OCI-M2 (cell line): ENCODE measurements around the gene HCRTR1.

Source experiments
- DNase-seq: peaks from one replicate; lab custom pipeline; 2025; ENCODE audit not compliant: unreplicated experiment; lab: John Stamatoyannopoulos, UW

HCRTR1 gene

DNA sequence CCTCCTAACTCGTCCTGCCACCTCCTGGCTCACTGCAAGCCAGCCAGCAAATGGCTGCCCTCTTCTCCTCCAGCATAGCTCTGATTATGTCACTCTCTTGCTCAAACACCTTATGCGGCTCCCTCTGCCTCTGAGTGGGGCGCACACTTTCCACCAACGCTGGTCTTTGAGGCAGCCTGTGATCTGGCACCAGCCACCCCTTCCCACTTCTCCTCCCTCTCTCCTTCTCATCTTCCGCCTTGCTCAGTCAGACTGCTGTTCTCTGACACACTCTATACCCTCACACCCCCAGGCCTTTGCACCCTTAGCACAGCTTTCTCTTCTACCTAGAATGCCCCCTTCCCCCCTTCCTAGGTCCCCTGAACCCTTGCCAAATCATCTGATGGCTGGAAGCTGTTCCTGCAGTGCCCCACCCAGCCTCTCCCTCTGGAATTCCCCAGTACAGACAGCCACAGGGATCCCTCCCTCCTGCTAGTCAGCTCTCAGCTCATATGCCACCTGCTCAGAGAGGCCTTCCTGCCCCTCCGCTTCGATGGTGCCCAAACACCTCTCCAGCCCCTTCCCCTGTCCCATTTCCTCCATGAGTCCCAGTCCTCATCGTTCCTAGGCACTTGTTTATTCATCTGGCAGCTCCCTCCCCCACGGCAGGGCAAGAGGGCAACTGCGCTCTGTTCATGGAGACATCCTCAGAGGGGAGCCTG lies 48.9 kb downstream of the HCRTR1 start:
- DNase-seq = no peak

DNA sequence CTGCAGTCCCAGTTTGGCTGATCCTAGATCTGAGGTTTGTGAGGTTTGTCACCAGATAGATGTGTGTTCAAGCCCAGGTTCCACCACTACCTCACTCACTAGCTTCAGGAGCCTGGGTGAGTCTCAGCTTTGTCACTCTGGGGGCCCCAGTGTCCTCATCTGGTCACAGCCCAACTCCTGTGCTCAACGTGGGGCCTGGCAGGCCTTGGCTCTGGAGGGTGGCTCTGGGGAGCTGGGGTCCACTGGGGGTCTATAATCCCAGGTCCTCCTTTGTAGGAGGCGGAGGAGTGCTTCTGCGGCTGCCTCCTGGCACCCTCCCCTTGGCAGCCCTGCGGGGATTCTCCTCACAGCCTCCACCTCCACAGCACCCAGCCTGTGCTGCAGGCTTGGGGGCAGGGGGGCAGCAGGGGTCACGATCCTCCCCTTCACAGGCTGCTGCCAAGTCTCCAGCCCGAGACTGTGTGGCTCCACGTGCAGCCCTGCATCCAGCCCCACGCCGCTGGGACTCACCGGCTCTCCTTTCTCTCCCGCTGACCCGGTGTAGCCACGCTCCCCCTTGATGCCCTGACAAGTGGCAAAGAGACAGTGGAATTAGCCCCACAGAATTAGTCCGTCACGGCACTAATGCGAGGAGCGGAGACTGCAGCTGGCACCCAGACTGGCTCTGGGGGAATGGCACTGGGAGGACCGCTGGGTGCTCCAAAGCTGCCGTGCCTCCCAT lies 49.7 kb downstream of the HCRTR1 start:
- no peak for DNase-seq

DNA sequence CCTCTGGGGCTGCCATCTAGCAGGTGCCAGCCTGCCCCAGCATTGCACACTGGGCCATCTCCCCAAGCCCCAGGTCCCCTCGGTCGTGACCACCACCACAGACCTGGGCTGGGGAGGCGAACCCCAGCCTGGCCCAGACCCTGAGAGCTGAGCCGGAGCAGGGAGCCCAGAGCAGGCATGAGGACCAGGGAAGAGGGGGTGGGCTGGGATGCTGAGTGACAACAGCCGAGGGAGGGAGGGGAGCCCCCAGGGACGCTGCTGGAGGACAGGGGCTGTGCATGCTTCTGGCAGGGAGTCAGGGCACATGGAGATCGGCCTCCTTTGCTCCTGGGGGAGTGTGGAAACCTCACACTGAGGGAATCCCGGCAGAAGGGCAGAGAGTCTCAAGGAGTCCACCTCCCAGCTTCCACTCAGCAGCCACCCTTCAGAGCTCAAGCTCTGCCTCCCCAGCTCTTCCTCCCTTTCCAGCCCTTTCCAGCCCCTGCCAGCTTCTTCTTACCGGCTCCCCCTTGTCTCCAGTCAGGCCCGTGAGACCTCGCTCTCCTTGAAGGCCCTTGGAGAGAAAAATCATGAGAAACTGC lies 50.9 kb downstream of the HCRTR1 start:
- DNase-seq = no peak

DNA sequence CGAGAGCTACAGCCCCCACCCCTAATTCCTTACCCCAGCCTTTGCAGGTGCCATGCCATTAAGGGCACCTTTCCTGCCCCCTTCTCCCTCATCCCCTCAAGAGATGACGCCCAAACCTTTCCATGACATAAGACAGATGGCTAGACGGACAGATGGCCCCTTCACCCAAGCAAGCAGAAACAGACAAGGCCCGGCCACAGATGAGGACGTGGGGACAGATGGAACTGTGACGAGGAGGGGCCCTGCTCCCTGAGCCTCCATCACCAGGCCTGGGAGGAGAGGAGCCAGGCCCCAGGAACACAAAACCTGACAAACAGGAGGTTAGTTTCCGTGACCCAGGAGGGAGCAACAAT lies 51.9 kb downstream of the HCRTR1 start:
- DNase-seq = no peak

DNA sequence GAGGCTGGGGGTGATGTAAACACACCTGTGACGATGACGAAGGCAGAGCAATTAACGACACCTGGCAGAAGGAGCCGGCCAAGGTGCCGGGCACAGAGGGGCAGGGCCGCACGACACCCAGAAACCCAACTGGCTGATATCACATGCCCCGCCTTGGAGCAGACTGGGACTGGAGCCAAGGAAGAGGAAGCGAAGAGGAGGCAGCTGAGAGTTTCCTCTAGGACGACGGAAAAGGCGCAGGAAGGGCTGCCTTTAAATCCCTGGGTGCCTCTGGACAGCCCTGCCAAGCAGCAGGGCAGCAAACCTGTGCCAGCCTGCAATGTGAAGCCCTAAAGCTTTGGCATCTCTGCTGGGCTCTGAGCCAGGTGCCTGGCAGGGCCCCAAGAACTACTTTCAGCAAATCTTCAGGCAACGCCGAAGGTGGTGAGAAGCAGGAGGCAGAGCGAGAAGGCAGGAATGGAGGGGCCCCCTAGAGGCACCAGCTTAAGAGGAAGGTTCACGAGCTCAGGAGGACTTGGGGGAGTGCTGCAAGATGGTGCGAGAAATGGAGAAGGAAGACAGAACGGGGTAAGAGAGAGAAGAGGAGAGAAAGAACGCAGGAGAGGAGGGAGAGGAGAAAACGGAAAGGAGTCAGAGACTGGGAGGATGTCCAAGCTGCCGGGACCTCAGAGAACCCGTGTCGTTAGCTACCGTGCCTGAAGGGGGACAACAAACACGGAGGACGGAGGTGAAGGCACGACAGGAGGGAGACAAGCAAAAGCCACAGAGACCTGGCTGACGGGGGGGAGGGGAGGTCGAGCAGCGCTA lies 52.5 kb downstream of the HCRTR1 start:
- DNase-seq = no peak

DNA sequence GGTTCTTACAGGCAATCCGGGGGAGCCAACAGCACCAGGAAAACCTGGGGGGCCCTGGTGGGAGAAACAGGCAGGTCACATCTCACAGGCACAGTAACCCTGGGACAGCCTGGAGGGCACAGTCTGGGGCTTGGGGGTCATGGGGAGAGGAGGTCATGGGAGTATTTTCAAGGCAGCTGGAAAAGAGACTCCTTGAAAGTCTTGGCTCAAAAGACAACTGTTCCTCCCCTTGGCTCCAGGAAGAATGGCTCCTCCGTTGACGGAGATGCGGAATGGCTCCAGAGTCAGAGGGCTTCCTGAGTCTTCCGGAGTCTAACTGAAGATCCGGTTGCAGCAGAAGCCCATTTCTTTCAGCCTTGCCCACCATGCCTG lies 53.1 kb downstream of the HCRTR1 start:
- no peak for DNase-seq

DNA sequence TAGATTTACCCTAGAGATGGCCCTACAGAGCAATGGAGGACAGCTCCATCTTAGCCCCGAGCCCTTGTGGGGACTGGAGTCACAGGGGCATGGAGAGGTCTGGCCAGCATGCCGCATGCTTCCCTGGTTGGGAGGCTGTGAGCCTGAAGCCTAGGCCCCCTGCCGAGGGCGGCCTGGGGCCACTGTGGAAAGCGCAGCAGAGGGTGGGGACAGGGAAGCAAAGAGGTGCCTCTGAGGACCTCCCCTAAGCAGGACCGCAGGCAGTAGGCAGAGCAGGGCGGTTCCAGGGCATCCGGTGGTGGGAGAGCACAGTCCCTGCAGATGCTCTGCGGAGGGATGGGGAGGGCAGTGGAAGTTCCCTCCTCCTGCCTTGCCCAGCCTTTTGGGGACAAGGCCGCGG lies 53.7 kb downstream of the HCRTR1 start:
- DNase-seq = no peak

DNA sequence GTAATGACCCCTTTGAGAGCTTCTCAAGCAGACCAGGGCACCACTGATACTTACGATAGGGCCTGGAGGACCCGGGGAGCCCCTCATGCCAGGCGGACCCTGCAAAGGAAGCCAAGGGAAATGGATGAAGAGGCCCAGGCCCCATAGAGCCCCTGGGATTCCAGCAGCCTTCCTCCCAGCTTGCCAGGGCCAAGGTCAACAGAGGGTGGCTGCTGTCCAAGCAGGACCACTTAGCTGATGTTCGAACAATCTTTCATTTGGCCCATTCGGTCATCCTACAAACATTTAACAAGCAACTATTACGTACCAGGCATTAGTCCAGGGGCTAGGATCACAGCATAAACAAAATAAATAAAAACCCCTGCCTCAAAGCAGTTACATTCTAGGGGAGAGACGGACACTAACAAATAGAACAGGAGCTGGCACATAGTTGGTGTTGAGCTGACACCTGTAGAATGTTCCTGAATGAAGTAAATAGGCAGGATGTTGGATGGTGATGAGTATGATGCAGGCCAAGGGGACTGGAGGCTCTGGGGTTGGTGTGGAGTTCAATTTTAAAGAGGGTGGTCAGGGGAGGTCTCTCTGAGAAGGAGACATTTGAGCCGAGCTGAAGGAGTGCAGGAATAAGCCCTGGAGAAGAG lies 54.2 kb downstream of the HCRTR1 start:
- DNase-seq = no peak

DNA sequence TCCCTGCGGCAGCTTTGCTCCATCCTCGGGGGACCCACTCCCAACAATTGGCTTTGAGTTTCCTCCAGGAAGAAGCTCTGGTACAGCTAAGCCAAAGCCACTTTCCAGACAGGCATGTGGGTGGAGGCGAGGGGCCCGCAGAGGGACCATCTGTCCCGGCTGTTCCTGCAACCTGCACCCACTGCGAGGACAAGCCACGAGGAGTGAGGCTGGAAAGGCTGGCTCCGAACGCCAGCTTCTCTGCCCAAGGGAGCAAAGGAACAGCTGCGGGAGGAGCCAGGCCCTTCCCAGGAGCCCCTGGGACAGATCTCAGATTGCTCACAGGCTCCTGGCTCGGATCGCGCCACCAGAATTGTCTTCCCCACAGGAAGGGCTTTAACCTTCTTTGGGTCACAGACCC lies 55.5 kb downstream of the HCRTR1 start:
- DNase-seq = no peak

DNA sequence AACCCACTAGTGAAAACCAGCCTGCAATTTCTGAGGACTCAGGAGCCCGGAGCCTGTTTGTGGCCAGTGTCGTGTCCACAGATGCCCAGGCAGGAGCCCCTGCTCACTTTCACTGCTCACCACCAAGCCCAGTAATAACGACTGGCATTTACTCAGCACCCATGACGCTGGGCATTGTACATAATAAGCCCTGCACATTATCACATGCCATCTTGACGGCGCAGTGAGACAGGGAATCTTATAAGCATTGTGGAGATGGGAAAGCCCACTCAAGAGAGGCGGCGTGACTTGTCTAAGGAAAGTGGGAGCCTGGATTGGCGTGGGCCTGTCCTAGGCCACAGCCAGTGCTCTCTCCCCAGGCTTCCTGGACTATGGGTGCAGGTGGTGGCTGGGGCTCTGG lies 55.9 kb downstream of the HCRTR1 start:
- DNase-seq = no peak

DNA sequence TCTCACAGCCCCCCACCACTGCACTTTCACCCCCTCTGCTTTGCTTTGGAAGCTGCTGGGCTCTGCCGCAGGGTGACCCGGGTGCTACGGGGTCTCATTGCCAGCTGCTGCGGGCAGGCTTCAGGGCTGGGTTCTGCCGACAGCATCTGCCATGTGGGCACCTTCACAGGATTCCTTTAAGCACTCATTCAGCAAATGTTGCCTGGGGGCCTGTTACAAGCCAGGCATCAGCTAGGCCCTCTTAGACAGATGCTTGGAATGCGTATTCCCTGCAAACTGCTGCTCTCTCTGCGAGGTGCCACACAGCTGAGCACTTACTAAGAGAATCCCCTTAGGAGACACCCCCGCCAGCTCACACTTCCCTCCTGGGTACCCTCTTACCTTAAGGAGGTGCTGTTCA lies 57.1 kb downstream of the HCRTR1 start:
- DNase-seq = no peak

DNA sequence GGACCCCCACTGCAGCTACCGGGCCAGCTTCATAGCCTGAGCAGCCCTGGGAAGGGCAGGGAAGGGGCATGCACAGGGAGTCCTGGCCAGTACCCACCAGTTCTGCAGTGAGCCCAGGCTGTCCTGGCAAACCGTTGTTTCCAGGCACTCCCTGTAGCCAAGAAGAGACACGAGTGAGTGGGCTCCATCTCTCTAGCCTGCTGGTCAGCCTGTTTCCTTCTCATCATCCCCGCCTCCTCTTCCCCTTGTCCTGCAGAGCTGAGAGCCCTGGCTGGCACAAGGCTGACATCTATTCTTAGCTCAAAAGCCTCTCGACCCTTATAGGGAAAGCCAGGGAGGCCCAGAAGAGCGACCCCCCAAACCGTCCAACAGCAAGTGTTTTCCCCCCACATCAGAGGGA lies 57.7 kb downstream of the HCRTR1 start:
- no peak for DNase-seq

DNA sequence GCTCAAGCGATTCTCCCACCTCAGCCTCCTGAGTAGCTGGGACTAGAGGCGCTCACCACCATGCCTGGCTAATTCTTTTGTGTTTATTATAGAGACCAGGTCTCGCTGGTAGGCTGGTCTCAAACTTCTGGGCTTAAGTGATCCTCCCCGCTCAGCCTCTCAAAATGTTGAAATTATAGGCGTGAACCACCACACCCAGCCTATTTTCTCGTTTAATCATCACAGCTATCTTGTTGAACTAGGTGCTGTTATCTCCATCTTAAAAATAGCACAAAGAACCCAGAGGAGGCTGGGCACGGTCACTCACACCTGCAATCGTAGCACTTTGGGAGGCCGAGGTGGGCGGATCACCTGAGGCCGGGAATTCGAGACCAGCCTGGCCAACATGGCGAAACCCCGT lies 58.3 kb downstream of the HCRTR1 start:
- DNase-seq = no peak
